Effector memory CD4-positive, alpha-beta T cell (primary cell): ENCODE results near the gene MRPL23.

Source experiments
- DNase-seq, 3 donors: peaks; one replicate each; pipeline ENCODE4 v3.0.0-alpha.2; 2020
- H3K27ac ChIP-seq: 2 replicates; pipeline ENCODE4 v1.7.0; 2013; ENCODE audit warnings: mild to moderate bottlenecking, low read length, moderate library complexity; ENCODE audit not compliant: insufficient read depth, poor library complexity, severe bottlenecking
- H3K27me3 ChIP-seq: replicated peaks from 2 replicates; pipeline ENCODE4 v1.7.0; 2013; ENCODE audit warnings: mild to moderate bottlenecking, low read length; ENCODE audit not compliant: insufficient read depth, control insufficient read depth, poor library complexity, severe bottlenecking
- H3K36me3 ChIP-seq: 2 replicates; pipeline ENCODE4 v1.7.0; 2013; ENCODE audit warnings: mild to moderate bottlenecking, low read length, moderate library complexity; ENCODE audit not compliant: control insufficient read depth, insufficient read depth
- H3K4me1 ChIP-seq: 2 replicates; pipeline ENCODE4 v1.7.0; 2013; ENCODE audit warnings: low read length, mild to moderate bottlenecking; ENCODE audit not compliant: control insufficient read depth, insufficient read depth, poor library complexity, severe bottlenecking
- H3K4me3 ChIP-seq: 2 replicates; pipeline ENCODE4 v1.7.0; 2013; ENCODE audit warnings: low read length, low read depth, mild to moderate bottlenecking; ENCODE audit not compliant: insufficient read depth, poor library complexity, severe bottlenecking
- H3K9me3 ChIP-seq: 2 replicates; pipeline ENCODE4 v1.7.0; 2013; ENCODE audit warnings: mild to moderate bottlenecking, low read length, moderate library complexity; ENCODE audit not compliant: control insufficient read depth

Gene MRPL23

GRCh38 chr11:1921574-1922141, 25.5 kb upstream of the MRPL23 start:
- Histone ChIP-seq H3K9me3 (no peaks in the 10 kb centered on the region), H3K4me1 (no peaks in the 10 kb centered on the region), H3K36me3 (no peaks in the 10 kb centered on the region), H3K4me3 (no peak overlapping the region), H3K27me3 (no peaks in the 10 kb centered on the region), H3K27ac (no peak overlapping the region)
- no peak for DNase-seq

GRCh38 chr11:1922481-1923081, 24.6 kb upstream of the MRPL23 start:
- Histone ChIP-seq H3K36me3 (no peaks in the 10 kb centered on the region), H3K4me3 (no peak overlapping the region), H3K4me1 (no peaks in the 10 kb centered on the region), H3K27ac (no peak overlapping the region), H3K9me3 (no peaks in the 10 kb centered on the region), H3K27me3 (no peaks in the 10 kb centered on the region)
- DNase-seq: no peak

DNA sequence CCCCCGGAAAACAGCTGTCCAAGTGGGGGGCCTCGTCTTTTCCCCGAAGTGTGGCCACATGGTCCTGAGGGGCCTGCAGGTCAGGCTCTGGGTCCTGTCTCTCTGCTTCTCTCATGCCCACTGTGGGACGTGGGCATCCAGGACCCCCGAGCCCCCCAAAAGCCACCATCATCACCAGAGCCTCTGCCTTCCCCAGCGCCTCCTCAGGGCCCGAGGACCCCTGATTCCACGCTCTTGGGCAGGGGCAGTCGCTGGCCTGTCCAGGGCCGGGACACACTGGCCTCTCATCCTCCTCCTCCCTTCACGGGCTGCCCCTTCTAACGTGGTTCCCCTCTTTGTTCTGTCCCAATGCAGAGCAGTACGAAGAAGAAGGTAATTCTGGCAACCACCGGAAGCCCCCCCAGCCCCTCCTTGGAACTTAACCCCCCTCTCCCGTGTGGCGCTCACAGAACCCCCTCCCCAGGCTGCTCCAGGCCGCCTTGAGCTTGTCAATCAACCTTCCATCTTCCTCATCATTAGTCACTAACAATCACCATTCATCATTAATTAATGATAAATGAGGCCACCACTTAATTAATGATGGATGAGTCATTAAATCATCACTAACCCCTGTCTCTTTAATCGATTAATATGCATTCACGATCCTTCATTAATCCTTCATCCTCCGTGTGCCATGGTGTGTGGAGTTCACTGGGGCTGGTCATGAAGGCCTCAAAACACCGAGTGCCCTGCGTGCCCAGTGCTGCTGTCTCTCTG, 23.8 kb upstream of the MRPL23 start:
- no peak for DNase-seq
- Histone ChIP-seq H3K36me3 (no peaks in the 10 kb centered on the region), H3K27me3 (no peaks in the 10 kb centered on the region), H3K9me3 (no peaks in the 10 kb centered on the region), H3K4me1 (no peaks in the 10 kb centered on the region), H3K4me3 (no peak overlapping the region), H3K27ac (no peak overlapping the region)

DNA sequence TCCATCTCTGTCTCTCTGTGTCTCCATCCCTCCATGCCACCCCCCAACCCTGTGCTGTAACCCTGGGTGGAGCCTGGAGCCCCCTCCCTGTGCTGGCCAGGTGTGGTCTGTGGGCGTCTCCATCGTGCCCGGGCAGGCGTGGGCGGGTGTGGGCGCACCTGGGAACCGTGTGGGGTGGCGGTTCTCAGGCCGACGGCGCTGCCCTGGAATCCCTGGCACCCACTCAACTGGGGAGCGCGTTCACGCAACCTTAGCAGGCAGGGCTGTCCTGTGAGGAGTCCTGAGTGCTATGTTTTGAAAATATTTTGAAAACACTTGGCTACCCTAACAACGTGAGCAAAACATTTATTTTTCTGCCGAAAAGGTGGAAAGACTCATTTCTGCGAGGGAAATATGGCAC, 23.0 kb upstream of the MRPL23 start:
- Histone ChIP-seq H3K9me3 (no peaks in the 10 kb centered on the region), H3K27me3 (no peaks in the 10 kb centered on the region), H3K27ac (no peak overlapping the region), H3K36me3 (no peaks in the 10 kb centered on the region), H3K4me1 (no peaks in the 10 kb centered on the region), H3K4me3 (no peak overlapping the region)
- no peak for DNase-seq

- no peaks in the 10 kb centered on the region for H3K36me3 ChIP-seq
- no peaks in the 10 kb centered on the region for H3K27me3 ChIP-seq
- no peak overlapping the region for H3K4me3 ChIP-seq
- no peak for DNase-seq
- H3K27ac ChIP-seq: no peak overlapping the region
- H3K9me3 ChIP-seq: no peaks in the 10 kb centered on the region
- H3K4me1 ChIP-seq: no peaks in the 10 kb centered on the region
These were observed 22.3 kb upstream of the MRPL23 start for GRCh38 chr11:1924646-1925372.

DNA sequence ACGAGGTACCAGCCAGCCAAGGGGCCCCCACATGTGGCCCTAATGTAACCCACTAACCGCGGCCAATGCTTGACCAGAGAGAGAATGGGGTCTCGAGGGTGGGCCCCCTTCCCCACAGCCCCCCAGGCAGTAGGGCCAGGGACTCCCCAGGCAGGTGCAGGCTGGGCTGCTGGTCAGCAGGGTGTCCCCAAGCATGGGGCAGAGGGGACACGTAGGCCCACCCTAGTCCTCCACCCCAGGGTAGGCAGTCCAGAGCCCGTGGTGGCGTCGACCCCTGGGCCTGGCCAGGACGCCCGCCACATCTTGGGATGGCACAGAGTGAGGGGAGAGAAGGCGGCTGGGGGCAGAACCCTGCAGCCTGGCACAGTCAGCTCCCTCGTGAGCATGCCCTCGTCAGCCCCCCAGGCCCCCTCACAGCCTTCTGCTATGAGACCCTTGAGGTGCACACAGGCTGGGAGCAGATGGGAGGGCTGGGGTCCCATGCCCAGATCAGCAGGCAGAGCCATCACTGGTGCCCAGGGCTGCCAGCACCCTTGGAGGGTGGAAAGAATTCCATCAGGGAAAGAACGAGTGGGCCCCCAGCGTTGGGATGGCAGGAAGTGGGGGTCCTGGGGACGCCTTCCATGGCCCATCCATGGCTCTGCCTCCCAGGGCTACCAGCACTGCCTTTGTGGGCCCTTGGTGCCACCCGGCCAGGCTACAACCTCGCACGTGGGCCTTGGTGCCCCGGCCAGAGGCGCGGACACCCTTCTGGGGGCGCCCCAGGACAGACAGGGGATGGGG, 21.6 kb upstream of the MRPL23 start:
- Histone ChIP-seq H3K27me3 (no peaks in the 10 kb centered on the region), H3K36me3 (no peaks in the 10 kb centered on the region), H3K4me3 (no peak overlapping the region), H3K27ac (no peak overlapping the region), H3K9me3 (no peaks in the 10 kb centered on the region), H3K4me1 (no peaks in the 10 kb centered on the region)
- DNase-seq: no peak

DNA sequence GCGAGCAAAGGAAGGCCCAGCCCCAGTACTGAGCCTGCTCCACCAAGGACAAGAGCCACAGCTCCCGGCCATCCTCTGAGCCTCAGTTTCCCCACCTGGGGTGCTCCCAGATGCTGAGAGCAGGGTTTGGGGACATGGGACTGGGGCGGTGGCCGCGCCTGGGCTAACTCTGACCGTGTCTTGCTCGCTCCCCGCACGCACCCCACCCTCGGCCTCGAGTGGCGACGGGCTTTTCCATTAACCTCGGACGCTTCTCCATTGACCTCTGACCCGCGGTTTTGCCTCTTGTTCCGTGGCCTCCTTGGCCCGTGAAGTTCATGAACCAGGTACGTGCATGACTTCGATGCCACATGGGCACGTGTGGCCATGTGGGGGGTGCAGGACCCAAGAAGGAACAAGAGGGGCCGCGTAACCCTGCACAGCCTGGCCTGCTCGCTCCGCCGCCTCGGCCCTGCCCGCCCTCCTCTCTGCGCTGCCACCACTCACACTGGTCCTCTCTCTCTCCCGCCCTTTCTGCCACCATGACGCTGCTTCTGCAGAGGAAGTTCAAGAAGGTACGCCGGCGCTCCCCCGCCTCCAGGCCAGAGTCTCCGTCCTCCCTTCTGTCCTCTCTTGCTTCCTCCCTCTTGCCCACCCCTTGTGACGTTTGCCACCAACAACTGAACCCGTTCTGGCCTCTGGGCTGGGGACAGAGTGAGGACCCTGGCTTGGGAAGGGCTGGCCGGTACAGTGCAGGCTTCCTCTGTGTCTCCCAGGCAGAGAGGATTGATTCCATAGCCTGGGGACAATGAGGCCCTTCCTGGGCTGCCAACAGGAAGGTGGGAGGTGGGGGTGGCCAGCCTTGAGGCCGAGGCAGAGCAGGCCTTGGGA, 20.7 kb upstream of the MRPL23 start:
- Histone ChIP-seq H3K9me3 (no peaks in the 10 kb centered on the region), H3K27me3 (no peaks in the 10 kb centered on the region), H3K27ac (no peak overlapping the region), H3K4me3 (no peak overlapping the region), H3K4me1 (no peaks in the 10 kb centered on the region), H3K36me3 (no peaks in the 10 kb centered on the region)
- DNase-seq: no peak

GRCh38 chr11:1927026-1927847, 19.9 kb upstream of the MRPL23 start:
- no peak overlapping the region for H3K27ac ChIP-seq
- no peak for DNase-seq
- no peak overlapping the region for H3K4me3 ChIP-seq
- H3K9me3 ChIP-seq: no peaks in the 10 kb centered on the region
- no peaks in the 10 kb centered on the region for H3K4me1 ChIP-seq
- no peaks in the 10 kb centered on the region for H3K36me3 ChIP-seq
- H3K27me3 ChIP-seq: no peaks in the 10 kb centered on the region
